Ovary (tissue), 3 donors: ENCODE results near the gene FHOD3.

Experiments used
- EP300 ChIP-seq: sonication (generic); formaldehyde crosslinking; IDR thresholded peaks from one replicate; pipeline ENCODE4 v1.6.1; 2017; ENCODE audit warnings: antibody characterized with exemption
- POLR2A ChIP-seq: fragments of 450-650 bp; IDR thresholded peaks from one replicate; pipeline ENCODE4 v1.6.1; 2017; ENCODE audit warnings: antibody characterized with exemption, mild to moderate bottlenecking, moderate library complexity
- TF ChIP-seq, protein P1 (sequence below), 3 donors: fragments of 450-650 bp in 2 of 3; fragments of 200-600 bp in 1 of 3; IDR thresholded peaks; one replicate each; pipeline versions ENCODE4 v1.5.1 to v1.8.0; 2016 to 2022; ENCODE audit warnings: antibody characterized with exemption in 3 of 3, mild to moderate bottlenecking in 1 of 3
- donor health status: DM: no; HTN: no; CAD: no.

DNA sequence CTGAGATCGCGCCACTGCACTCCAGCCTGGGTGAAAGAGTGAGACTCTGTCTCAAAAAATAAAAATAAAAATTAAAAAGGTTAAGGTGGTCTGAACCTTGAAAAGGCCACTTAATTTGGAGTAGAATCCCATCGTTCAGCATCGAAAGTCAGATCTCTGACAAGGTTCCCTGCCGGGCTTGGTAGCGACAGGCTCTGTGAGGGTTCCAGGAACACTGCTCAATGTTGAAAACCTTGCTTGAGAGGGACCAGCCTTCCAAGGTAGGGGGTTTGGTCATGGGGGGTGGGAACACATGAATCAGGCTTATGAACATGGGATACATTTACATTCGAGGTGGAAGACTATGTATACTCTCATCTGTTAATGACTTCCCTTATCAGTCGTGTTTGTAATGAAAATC lies 232.2 kb downstream of the FHOD3 start:
- TF ChIP-seq, protein P1, sequence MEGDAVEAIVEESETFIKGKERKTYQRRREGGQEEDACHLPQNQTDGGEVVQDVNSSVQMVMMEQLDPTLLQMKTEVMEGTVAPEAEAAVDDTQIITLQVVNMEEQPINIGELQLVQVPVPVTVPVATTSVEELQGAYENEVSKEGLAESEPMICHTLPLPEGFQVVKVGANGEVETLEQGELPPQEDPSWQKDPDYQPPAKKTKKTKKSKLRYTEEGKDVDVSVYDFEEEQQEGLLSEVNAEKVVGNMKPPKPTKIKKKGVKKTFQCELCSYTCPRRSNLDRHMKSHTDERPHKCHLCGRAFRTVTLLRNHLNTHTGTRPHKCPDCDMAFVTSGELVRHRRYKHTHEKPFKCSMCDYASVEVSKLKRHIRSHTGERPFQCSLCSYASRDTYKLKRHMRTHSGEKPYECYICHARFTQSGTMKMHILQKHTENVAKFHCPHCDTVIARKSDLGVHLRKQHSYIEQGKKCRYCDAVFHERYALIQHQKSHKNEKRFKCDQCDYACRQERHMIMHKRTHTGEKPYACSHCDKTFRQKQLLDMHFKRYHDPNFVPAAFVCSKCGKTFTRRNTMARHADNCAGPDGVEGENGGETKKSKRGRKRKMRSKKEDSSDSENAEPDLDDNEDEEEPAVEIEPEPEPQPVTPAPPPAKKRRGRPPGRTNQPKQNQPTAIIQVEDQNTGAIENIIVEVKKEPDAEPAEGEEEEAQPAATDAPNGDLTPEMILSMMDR (IDR thresholded peaks at IDR 0.05): no peak
- TF ChIP-seq POLR2A (no peak), EP300 (no peak)
